RPMI8226 (cell line): Measurements from ENCODE around the gene PCED1B.
"Not testable (repeated sequence)": the region's sequence is repeated elsewhere in the genome, so short reads cannot be mapped to it uniquely, and the experiment has no call there.

Source experiments
- DNase-seq: peaks from one replicate; pipeline ENCODE4 v3.0.0-alpha.2; 2015

The PCED1B gene

GRCh38 chr12:47091009-47091408 is 11.6 kb downstream of the PCED1B start:
- DNase-seq = no peak

- DNase-seq = no peak
Measured at GRCh38 chr12:47094804-47095203, 15.4 kb downstream of the PCED1B start.

GRCh38 chr12:47095446-47096236 is 16.2 kb downstream of the PCED1B start:
- no peak for DNase-seq

- DNase-seq = no peak
Measured at GRCh38 chr12:47097276-47097896, 18.0 kb downstream of the PCED1B start.

- DNase-seq = no peak
Measured at GRCh38 chr12:47098099-47098498, 18.7 kb downstream of the PCED1B start.

- DNase-seq = no peak
Measured at GRCh38 chr12:47099610-47100009, 20.2 kb downstream of the PCED1B start.

- no peak for DNase-seq
Measured at GRCh38 chr12:47100160-47100559, 20.7 kb downstream of the PCED1B start.

- no peak for DNase-seq
Measured at GRCh38 chr12:47102406-47102805, 23.0 kb downstream of the PCED1B start.

- no peak for DNase-seq
Measured at GRCh38 chr12:47102845-47103651, 23.6 kb downstream of the PCED1B start.

GRCh38 chr12:47105914-47106674 is 26.7 kb downstream of the PCED1B start:
- DNase-seq = no peak

GRCh38 chr12:47107446-47107845 is 28.0 kb downstream of the PCED1B start:
- DNase-seq = no peak

GRCh38 chr12:47107926-47108325 is 28.5 kb downstream of the PCED1B start:
- DNase-seq = no peak

- DNase-seq = no peak
Measured at GRCh38 chr12:47110011-47110541, 30.7 kb downstream of the PCED1B start.

- DNase-seq = no peak
Measured at GRCh38 chr12:47110718-47111391, 31.4 kb downstream of the PCED1B start.

GRCh38 chr12:47111392-47111778 is 32.0 kb downstream of the PCED1B start:
- no peak for DNase-seq

- DNase-seq = no peak
Measured at GRCh38 chr12:47111854-47112253, 32.4 kb downstream of the PCED1B start.

GRCh38 chr12:47112679-47113078 is 33.3 kb downstream of the PCED1B start:
- no peak for DNase-seq

GRCh38 chr12:47114481-47114892 is 35.1 kb downstream of the PCED1B start:
- DNase-seq = no peak

- not testable (repeated sequence) for DNase-seq
Measured at GRCh38 chr12:47117305-47117704, 37.9 kb downstream of the PCED1B start.

GRCh38 chr12:47120736-47121135 is 41.3 kb downstream of the PCED1B start:
- no peak for DNase-seq

- DNase-seq = no peak
Measured at GRCh38 chr12:47121146-47121545, 41.7 kb downstream of the PCED1B start.

GRCh38 chr12:47122602-47123001 is 43.2 kb downstream of the PCED1B start:
- no peak for DNase-seq
